GM19023 (cell line): Measurements from ENCODE around the gene RNF175.

Source experiments
- ATAC-seq: cut with Tn5 transposase; IDR thresholded peaks from one replicate; pipeline ENCODE4 v1.9.1; 2021; ENCODE audit warnings: mild to moderate bottlenecking, moderate library complexity; ENCODE audit not compliant: unreplicated experiment

Gene RNF175

DNA sequence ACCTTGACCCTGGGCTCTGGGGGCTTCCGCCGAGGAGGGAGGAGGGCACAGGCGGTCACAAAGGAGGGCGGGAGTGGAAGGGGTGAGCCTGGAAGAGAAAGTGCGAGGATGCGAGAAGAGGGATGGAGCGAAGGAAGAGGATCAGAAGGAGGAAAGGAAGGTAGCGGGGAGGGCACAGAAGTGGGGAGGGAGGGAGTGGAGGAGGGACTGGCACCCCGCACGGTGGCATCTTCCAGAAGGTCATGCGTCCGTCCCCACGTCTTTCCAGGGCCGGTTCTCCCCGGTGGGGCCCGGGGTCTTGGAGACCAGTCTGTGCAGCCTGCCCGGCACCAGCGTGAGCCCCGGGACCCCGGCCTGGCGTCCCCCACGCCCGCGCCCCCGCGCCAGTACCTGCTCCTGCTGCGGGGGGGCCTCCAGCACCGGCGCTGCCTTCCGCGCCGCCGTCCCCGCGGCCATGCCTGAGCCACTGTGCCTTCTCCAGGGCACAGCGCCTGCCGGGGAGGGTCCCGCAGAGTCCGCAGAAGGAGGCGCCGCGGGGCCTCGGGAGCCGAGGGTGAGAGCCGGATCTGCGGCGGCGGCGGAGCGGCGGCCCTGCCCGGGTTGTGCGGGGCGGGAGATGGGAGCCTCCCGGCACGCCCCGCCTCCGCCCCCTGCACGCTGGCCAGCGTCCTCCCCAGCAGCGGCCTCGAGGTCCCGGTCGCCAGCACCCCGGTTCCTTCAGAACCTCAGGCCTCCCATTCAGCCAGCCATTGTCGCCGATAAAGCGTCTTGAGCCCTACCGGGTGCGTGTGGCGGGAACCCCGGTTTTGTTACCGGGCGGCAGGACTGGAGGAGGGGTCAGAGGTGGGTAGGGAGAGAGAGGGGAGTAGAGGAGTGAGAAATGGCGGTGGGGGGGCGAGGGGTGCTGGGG lies at the start of gene RNF175:
TSS of gene RNF175 (minus strand) at position 618 of the 910 bp plus-strand sequence. CDS start at position 456, 162 bp downstream.
- no peak for ATAC-seq

GRCh38 chr4:153809307-153809706 lies 49.5 kb upstream of the RNF175 start:
- no peak for ATAC-seq

DNA sequence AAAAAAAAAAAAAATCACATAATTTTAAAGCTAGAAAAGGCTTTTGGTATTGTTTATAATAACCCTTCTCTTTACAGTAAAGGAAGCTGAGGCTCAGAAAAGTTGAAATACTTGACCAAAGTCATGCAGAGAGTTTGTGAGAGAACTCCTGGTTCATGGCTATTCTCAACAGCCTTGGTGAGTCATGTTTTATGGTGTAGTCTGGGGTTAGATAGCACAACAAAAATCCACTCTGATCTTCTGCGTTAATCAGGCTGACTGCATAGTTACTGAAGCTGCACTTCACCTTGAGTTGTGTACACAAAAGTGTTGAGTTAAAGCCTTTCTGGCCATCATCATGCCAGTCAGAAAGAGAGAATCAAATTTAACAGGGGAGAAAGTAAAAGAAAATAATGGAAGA lies 48.4 kb upstream of the RNF175 start:
- no peak for ATAC-seq

GRCh38 chr4:153806073-153806472 lies 46.2 kb upstream of the RNF175 start:
- no peak for ATAC-seq

DNA sequence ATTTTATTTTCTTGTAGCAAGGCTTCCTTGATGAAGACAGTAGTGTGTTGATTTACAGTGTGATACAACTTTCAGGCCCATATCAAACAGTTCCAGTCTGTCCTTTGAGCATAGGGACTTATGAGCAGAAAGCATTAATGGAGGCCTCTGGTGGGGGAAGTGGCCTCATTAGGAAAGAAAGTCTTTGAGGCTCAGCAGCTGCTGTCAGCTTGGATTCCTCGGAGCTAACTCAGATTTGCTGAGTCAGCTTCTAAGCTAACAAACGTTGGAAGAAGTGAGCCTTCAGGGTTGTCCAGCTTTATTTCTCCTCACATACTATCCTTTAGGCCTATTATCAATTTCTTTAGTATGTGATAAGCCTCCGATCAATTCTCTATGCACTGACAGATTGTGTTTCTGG lies 44.9 kb upstream of the RNF175 start:
- ATAC-seq: no peak

DNA sequence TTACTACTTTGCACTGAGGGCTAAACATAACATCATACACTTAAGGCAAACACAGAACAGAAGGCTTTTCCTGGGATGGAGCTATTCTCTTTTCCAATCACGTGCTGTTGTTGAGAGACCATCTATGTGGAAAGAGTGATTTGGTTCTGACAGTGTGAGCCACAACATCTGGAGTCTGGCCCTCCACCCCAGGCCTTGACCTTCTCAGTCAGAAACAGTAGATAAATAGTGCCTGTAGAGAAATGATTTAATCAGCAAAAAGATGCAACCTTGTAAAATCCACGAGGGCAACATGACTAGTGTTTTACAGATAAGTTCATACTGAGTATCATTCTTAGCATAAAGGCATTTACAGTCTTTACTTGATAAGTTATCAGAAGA lies 39.9 kb upstream of the RNF175 start:
- no peak for ATAC-seq

DNA sequence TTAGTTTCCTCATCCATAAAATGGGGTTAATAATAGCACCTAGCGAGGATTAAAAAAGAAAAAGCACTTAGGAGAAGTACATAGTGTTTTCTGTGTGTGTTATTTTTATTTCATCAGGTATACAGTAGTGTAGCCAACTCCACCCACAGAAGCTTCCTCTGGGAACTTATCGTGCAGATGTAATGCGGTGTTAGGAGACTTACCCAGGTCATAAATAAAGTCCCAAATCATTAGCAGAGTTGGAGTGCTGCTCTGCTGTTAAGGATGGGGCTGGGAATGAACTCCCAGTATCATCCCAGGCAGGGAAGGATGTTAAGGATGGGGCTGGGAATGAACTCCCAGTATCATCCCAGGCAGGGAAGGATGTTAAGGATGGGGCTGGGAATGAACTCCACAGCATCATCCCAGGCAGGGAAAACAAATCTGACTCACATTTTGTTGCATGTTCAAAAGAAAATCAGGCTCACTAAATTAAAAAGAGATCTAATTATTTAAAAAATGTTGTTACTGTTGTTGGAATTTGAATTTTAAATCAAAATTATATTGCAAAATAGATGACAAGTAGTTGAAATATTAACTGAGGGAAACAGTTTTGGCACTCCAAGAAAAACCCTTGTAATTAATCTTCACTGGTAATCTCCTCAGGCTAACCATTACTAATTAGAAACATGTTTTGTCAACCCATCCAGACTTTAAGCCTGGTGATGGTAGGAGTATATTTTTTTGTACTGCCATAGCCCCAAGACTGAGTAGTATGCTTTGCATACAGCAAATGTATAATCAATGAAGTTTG lies 39.3 kb upstream of the RNF175 start:
- no peak for ATAC-seq

DNA sequence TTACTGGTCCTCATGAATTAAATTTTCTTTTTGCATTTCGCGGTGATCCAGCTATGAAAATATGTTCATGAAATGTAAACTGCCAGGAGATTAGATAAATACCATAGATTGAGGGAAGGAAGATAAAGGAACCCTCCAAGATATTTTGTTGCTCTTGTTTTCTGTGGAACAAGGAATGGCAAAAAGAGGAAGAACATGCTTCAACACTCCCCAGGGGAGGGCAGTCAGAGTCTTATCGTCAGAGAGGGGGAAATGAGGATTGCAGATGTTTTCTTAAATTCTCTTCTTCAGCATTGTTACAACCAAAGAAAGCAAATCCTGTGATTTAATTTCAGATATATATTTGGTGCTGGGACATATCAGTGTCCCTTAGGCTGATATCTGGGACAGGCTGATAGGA lies 38.6 kb upstream of the RNF175 start:
- no peak for ATAC-seq

DNA sequence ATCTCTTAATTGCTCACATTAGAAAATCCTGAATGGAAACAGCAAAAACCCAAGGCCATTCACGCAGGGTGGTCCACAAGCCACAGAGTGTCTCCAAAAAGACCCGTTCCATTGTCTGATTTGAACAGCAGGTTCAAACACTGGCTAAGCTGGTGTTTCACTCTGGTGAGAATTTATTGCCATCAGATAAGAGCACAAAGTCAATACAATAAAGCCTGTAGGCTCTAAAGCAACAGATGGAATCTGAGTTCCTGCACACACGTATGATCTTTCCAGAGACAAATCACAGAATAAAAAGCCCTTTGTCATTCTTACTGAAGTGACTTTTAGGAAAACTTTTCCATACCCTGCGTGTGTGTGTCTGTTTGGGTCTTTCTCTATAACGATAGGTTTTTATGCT lies 34.2 kb upstream of the RNF175 start:
- no peak for ATAC-seq

DNA sequence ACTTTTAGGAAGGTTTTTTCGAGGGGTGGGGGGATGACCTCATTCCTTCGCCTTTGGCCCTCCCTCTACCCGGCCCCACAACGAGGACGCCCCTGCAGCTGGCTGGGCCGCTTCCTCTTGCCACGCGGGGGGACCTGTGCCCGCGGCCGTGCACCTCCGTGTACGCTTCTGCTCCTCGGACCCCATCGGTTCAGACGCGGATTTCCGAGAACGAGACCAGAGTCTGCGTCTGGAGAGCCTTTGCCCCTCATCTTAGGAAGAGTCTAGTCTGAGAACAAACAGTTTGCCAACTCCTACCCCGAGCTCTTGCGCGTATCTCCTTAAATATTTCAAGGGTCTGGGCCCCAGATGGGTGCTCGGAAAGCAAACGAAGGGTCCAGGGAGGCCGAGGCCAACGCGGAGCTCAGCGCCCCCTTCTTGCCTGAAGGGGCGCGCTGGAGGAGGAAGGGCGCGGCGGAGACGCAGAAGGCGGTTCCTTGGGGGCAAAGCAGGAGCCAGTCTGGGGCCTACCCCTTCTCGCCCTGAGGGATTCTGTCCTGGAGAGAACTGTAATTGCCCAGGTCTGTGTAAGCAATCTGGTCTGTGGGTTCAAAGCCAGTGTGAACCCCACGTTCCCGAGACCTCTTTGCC lies 32.9 kb upstream of the RNF175 start:
- ATAC-seq: no peak

- no peak for ATAC-seq
These were observed 32.2 kb upstream of the RNF175 start for GRCh38 chr4:153791746-153792617.

DNA sequence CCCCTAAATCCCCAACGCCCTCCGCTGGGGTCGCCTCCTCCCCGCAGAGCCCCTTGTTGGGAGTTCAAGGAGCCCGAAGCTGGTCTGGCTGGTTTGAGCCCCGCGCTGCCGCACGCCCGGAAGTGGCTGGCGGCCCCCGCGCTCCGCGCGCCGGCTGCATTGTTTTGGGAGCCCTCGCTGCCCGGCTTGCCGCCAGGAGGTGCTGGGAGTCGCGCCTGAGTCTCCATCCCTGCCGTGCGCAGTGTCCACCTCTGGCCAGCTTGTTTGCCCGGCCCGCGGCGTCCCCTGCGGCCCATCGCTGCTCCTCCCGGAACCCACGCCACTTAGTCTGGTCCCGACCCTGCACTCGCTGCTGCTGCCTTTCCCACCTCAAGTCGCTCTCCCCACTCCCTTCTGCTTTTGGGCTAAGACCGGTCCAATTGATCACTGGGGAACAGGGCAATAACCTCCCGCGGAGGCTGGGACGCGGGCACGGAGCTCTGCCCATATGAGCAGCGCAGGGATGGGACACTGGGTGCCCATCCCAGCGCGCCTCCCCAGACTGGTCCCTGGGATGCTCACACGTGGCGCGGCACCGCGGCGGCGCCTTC lies 31.2 kb upstream of the RNF175 start:
- ATAC-seq: no peak

GRCh38 chr4:153790500-153790865 lies 30.7 kb upstream of the RNF175 start:
- no peak for ATAC-seq

- no peak for ATAC-seq
These were observed 30.1 kb upstream of the RNF175 start for GRCh38 chr4:153789741-153790499.

DNA sequence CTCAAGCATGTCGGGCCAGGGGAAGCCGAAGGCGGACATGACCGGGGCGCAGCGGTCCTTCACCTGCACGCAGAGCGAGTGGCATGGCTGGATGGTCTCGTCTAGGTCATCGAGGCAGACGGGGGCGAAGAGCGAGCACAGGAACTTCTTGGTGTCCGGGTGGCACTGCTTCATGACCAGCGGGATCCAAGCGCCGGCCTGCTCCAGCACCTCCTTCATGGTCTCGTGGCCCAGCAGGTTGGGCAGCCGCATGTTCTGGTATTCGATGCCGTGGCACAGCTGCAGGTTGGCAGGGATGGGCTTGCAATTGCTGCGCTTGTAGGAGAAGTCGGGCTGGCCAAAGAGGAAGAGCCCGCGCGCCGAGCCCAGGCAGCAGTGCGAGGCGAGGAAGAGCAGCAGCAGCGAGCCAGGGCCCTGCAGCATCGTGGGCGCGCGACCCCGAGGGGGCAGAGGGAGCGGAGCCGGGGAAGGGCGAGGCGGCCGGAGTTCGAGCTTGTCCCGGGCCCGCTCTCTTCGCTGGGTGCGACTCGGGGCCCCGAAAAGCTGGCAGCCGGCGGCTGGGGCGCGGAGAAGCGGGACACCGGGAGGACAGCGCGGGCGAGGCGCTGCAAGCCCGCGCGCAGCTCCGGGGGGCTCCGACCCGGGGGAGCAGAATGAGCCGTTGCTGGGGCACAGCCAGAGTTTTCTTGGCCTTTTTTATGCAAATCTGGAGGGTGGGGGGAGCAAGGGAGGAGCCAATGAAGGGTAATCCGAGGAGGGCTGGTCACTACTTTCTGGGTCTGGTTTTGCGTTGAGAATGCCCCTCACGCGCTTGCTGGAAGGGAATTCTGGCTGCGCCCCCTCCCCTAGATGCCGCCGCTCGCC lies 28.8 kb upstream of the RNF175 start, which contains the start of gene SFRP2:
TSS of gene SFRP2 (minus strand) at position 671 of the 864 bp plus-strand sequence. CDS start at position 423, 248 bp downstream.
- ATAC-seq: no peak

DNA sequence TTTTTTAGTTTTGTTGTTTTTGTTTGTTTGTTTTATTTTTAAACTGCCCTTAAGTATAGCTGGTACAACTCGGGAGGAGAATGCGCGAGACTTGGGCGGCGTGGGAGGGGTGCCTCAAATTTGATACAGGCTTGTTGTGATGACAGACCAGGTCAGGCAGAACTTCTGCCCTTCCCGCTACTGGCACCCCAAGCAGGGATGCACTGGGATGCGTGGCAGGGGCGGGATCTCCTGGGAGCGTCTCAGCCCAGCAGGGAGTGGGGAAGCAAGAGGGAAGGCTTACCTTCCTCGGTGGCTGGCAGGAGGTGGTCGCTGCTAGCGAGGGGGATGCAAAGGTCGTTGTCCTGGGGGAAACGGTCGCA lies 28.2 kb upstream of the RNF175 start:
- ATAC-seq: no peak

- no peak for ATAC-seq
These were observed 27.8 kb upstream of the RNF175 start for GRCh38 chr4:153787575-153787974.

- ATAC-seq: no peak
These were observed 27.3 kb upstream of the RNF175 start for GRCh38 chr4:153787061-153787560.
